ENCODE data around the gene E2F3. TPM values are rescaled to one million over a fixed set of nuclear protein-coding genes. Genes with fewer than 3 reads are reported as not detected.

E2F3 gene
- total and polyA plus RNA-seq, 10 of the 15 experiments (the other 5 are each of a cell fraction or from before 2014, with no cell fraction given): 5.1 to 16.8 (median 10.6) TPM

DNA sequence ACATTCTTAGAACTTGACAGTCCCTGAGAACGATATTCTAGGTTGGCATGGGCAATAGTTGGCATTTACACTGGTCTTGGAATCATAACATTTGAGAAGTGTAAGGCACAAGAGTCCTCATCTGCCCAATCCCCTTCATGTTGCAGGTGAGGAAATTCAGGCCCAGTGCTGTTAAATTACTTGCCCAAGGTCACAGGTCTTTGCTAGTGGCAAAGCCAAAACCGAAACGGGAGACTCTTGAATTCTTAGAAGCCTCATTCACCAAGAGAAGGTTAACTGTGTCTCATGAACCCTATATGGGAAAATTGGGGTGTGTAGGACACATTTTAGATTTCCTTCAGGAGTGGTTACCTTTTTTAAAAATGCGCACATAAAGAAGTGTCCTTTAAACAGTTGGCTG is 7.2 kb downstream of the E2F3 start:
- H3K4me1 ChIP-seq (ENCODE audit: control insufficient read depth, insufficient read depth, low read length): peaks cover 29% of the 10 kb centered on the region
- H2AFZ ChIP-seq (ENCODE audit: control insufficient read depth, low read depth, low read length): no peak overlapping the region
- peaks cover 3 to 8% of the 10 kb centered on the region in 2 experiments; a peak in 2 of 4 replicates for H3K36me3 ChIP-seq (ENCODE audit: control insufficient read depth in 2 of 2, insufficient read depth in 2 of 2, low read length in 1 of 2)
- H3K79me2 ChIP-seq (ENCODE audit: control insufficient read depth, insufficient read depth, low read length): peaks cover 100% of the 10 kb centered on the region
- ChIA-PET CTCF (interaction anchor here (1.3 kb wide), 1 partner anchor 58 kb away, joined by 5 read pairs; no protein-coding TSS in a partner anchor), POLR2A (interaction anchor here (0.9 to 1.4 kb wide), 2 partner anchors 9 to 29 kb away, joined by 3 to 6 read pairs; no protein-coding TSS in a partner anchor), SMC1A (ENCODE audit: uncharacterized antibody, unreplicated experiment) (interaction anchor here (1.0 to 2.4 kb wide), 2 partner anchors 13 to 59 kb away, joined by 3 to 13 read pairs; no protein-coding TSS in a partner anchor), RAD21 (ENCODE audit: unreplicated experiment) (interaction anchor here (1.4 to 2.0 kb wide), 3 partner anchors 8 to 121 kb away, joined by 3 to 7 read pairs (median 6); no protein-coding TSS in a partner anchor)
- intact Hi-C loops (cut with micrococcal nuclease; ENCODE audit: unreplicated experiment) (loop anchor here (1.0 kb wide), 1 partner anchor 19 kb away; no protein-coding TSS in a partner anchor), in situ Hi-C loops (cut with MboI) (no loop called here)
- WGBS (ENCODE audit: insufficient coverage, insufficient replicate concordance, low lambda C conversion rate, missing lambda C conversion rate): 37% methylated on average over 4 of the region's 4 CpGs
- ATAC-seq (peak; percentile 10), DNase-seq (ENCODE audit: low read depth, low spot score) (no peak), FAIRE-seq (no peak)
- H4K20me1 ChIP-seq (ENCODE audit: control insufficient read depth, insufficient read depth): no peaks in the 10 kb centered on the region
- H3K9me3 ChIP-seq (replicated peaks; ENCODE audit: control insufficient read depth, insufficient read depth, low read length): no peaks in the 10 kb centered on the region
- TF ChIP-seq NR2F1 (conservative IDR thresholded peaks at IDR 0.05) (peak; percentile 50; the same call in 1 of the 2 replicates), ZBTB4 (CRISPR knock-in tag; IDR thresholded peaks at IDR 0.05) (no peak), FOS (IDR thresholded peaks at IDR 0.05; ENCODE audit: borderline replicate concordance, extremely low read depth, insufficient read length) (no peak), SP1 (IDR thresholded peaks at IDR 0.05; ENCODE audit: low read depth, low read length) (no peak)
- H3K27ac ChIP-seq (ENCODE audit: control insufficient read depth, insufficient read depth): peak overlapping the region; percentile 82
- BruUV-seq (replicated peaks): no TSS peak
- peak overlapping the region; percentile 40 for H3K9ac ChIP-seq (ENCODE audit: control insufficient read depth, insufficient read depth, low read length)
- H3K4me2 ChIP-seq (ENCODE audit: control insufficient read depth, insufficient read depth): peak overlapping the region; percentile 86
- peak overlapping the region; percentile 56 for H3K4me3 ChIP-seq
- H3K27me3 ChIP-seq (replicated peaks in 1 of 2; ENCODE audit: control insufficient read depth in 2 of 2, insufficient read depth in 2 of 2, low read length in 1 of 2): no peaks in the 10 kb centered on the region
